GM12878 (cell line): ENCODE results near the gene TBX4. TPM values are rescaled to one million over a fixed set of nuclear protein-coding genes. Genes with fewer than 3 reads are reported as not detected.
A peak's percentile ranks its signal among the peaks of the same experiment; 100 is the strongest.

ENCODE experiments used
- ATAC-seq: fragments of 200-7000 bp; cut with Tn5 transposase; 3 replicates; pipeline ENCODE4 v1.9.1; 2020; ENCODE audit warnings: mild to moderate bottlenecking, moderate library complexity
- BruUV-seq: library from RNA; stranded (reverse); fragments of 400-500 nt; replicated peaks from 2 replicates; lab custom pipeline; 2021; lab: Mats Ljungman, UMichigan
- CTCF ChIA-PET: fragments of 300-600 bp; sonication (Branson Sonifier 250); formaldehyde crosslinking; extraction: SDS; loops from one replicate; lab custom pipeline; 2021; ENCODE audit warnings: inconsistent platforms; lab: Yijun Ruan, JAX
- POLR2A ChIA-PET: fragments of 350-600 bp; formaldehyde crosslinking; extraction: SDS; loops from one replicate; lab custom pipeline; 2021; ENCODE audit warnings: inconsistent platforms; lab: Charles Lee
- RAD21 ChIA-PET: fragments of 300-600 bp; sonication (Branson Sonifier 250); formaldehyde crosslinking; loops from one replicate; lab custom pipeline; 2023; ENCODE audit warnings: antibody characterized with exemption; ENCODE audit not compliant: unreplicated experiment; lab: Charles Lee
- SMC1A ChIA-PET: fragments of 300-600 bp; sonication (Branson Sonifier 250); formaldehyde crosslinking; loops from one replicate; lab custom pipeline; 2023; ENCODE audit not compliant: unreplicated experiment, uncharacterized antibody; lab: Charles Lee
- DNase-seq: peaks from one replicate; pipeline ENCODE4 v3.0.0-alpha.2; 2011; ENCODE audit warnings: low read depth, low spot score
- FAIRE-seq: peaks from 3 replicates; lab custom pipeline; 2011; peaks lifted over from hg19 to GRCh38; lab: Jason Lieb, UNC
- H2AFZ ChIP-seq: 2 replicates; pipeline ENCODE4 v1.6.0; 2011; ENCODE audit warnings: low read depth, low read length, control low read depth; ENCODE audit not compliant: control insufficient read depth
- H3K27ac ChIP-seq: 2 replicates; pipeline ENCODE4 v1.5.1; 2011; ENCODE audit warnings: control low read depth; ENCODE audit not compliant: control insufficient read depth, insufficient read depth
- H3K27me3 ChIP-seq, 2 experiments: replicated peaks in 1 of 2; 2 replicates each; pipeline versions ENCODE4 v1.6.0 to v1.6.1; 2011; ENCODE audit warnings: low read length in 1 of 2; ENCODE audit not compliant: control insufficient read depth in 2 of 2, insufficient read depth in 2 of 2
- H3K36me3 ChIP-seq, 2 experiments: 2 replicates each; pipeline ENCODE4 v1.5.1; 2011; ENCODE audit warnings: low read length in 1 of 2; ENCODE audit not compliant: control insufficient read depth in 2 of 2, insufficient read depth in 2 of 2
- H3K4me1 ChIP-seq: 2 replicates; pipeline ENCODE4 v1.6.1; 2011; ENCODE audit warnings: mild to moderate bottlenecking, low read length, moderate library complexity, mixed read lengths; ENCODE audit not compliant: control insufficient read depth, insufficient read depth
- H3K4me2 ChIP-seq: 2 replicates; pipeline ENCODE4 v1.6.0; 2011; ENCODE audit warnings: control low read depth; ENCODE audit not compliant: control insufficient read depth, insufficient read depth
- H3K4me3 ChIP-seq: fragments of 200-600 bp; sonication (generic); 2 replicates; pipeline ENCODE4 v1.5.1; 2016
- H3K79me2 ChIP-seq: 2 replicates; pipeline ENCODE4 v1.6.0; 2011; ENCODE audit warnings: low read length; ENCODE audit not compliant: control insufficient read depth, insufficient read depth
- H3K9ac ChIP-seq: 2 replicates; pipeline ENCODE4 v1.8.0; 2011; ENCODE audit warnings: low read length, control low read depth, mixed read lengths; ENCODE audit not compliant: control insufficient read depth, insufficient read depth
- H3K9me3 ChIP-seq: replicated peaks from 3 replicates; pipeline ENCODE4 v1.5.1; 2011; ENCODE audit warnings: mild to moderate bottlenecking, low read length; ENCODE audit not compliant: control insufficient read depth, insufficient read depth
- H4K20me1 ChIP-seq: 2 replicates; pipeline ENCODE4 v1.6.0; 2011; ENCODE audit not compliant: control insufficient read depth, insufficient read depth
- BMI1 ChIP-seq: fragments of 450-650 bp; IDR thresholded peaks from 2 replicates; pipeline ENCODE4 v1.6.1; 2016; ENCODE audit warnings: mild to moderate bottlenecking, moderate library complexity, borderline replicate concordance
- BRCA1 ChIP-seq: IDR thresholded peaks from 2 replicates; pipeline ENCODE4 v1.6.1; 2011; ENCODE audit warnings: low read depth, low read length, improper control_type of control experiment
- ELK1 ChIP-seq: IDR thresholded peaks from 2 replicates; pipeline ENCODE4 v1.6.1; 2012; ENCODE audit warnings: low read depth, low read length, improper control_type of control experiment
- EP300 ChIP-seq, 2 experiments: fragments of 150-350 bp in 1 of 2; IDR thresholded peaks; 2 replicates each; pipeline ENCODE4 v1.6.1; 2011 to 2012; ENCODE audit warnings: low read depth in 2 of 2, low read length in 2 of 2, borderline replicate concordance in 1 of 2, improper control_type of control experiment in 1 of 2, inconsistent platforms in 1 of 2; ENCODE audit not compliant: control insufficient read depth in 1 of 2
- ESRRA ChIP-seq: IDR thresholded peaks from 2 replicates; pipeline ENCODE4 v1.6.1; 2012; ENCODE audit warnings: mild to moderate bottlenecking, low read length, improper control_type of control experiment
- ETV6 ChIP-seq, 2 experiments: fragments of 450-650 bp in 1 of 2; IDR thresholded peaks in 1 of 2; conservative IDR thresholded peaks in 1 of 2; 2 replicates each; pipeline ENCODE4 v1.6.1; 2014; ENCODE audit warnings: antibody characterized with exemption in 1 of 2, borderline replicate concordance in 1 of 2, low read depth in 1 of 2, mild to moderate bottlenecking in 1 of 2, moderate library complexity in 1 of 2
- IKZF2 ChIP-seq, 2 experiments: fragments of 450-650 bp; IDR thresholded peaks; 2 replicates each; pipeline ENCODE4 v1.6.1; 2017; ENCODE audit warnings: mild to moderate bottlenecking in 2 of 2, moderate library complexity in 2 of 2
- MXI1 ChIP-seq: fragments of 150-350 bp; IDR thresholded peaks from 2 replicates; pipeline ENCODE4 v1.6.1; 2011; ENCODE audit warnings: low read depth, mild to moderate bottlenecking, inconsistent platforms, low read length, improper control_type of control experiment
- MYC ChIP-seq: IDR thresholded peaks from 2 replicates; pipeline ENCODE4 v1.6.1; 2011; ENCODE audit warnings: mild to moderate bottlenecking, low read length, moderate library complexity, inconsistent platforms; ENCODE audit not compliant: insufficient read depth, insufficient replicate concordance, insufficient read length, severe bottlenecking
- NFXL1 ChIP-seq: fragments of 450-650 bp; IDR thresholded peaks from 2 replicates; pipeline ENCODE4 v1.6.1; 2017; ENCODE audit warnings: antibody characterized with exemption, mild to moderate bottlenecking, borderline replicate concordance
- RB1 ChIP-seq: fragments of 450-650 bp; formaldehyde crosslinking; IDR thresholded peaks from 2 replicates; pipeline ENCODE4 v1.6.1; 2017; ENCODE audit warnings: mild to moderate bottlenecking, borderline replicate concordance
- REST ChIP-seq: IDR thresholded peaks from 2 replicates; pipeline ENCODE4 v1.6.1; 2012; ENCODE audit warnings: mild to moderate bottlenecking, low read depth, low read length
- ZBED1 ChIP-seq: IDR thresholded peaks from 2 replicates; pipeline ENCODE4 v1.6.1; 2016; ENCODE audit warnings: borderline replicate concordance
- ZNF217 ChIP-seq: fragments of 450-650 bp; IDR thresholded peaks from 2 replicates; pipeline ENCODE4 v1.6.1; 2017; ENCODE audit warnings: antibody characterized with exemption, mild to moderate bottlenecking
- WGBS: methylation state at CpG from one replicate; pipeline ENCODE4 v1.1.6; 2016; ENCODE audit warnings: low lambda C conversion rate; ENCODE audit not compliant: insufficient replicate concordance, insufficient coverage; ENCODE audit errors: missing lambda C conversion rate; 5-methylcytosine and 5-hydroxymethylcytosine counted together
- in situ Hi-C: fragments of 300-500 bp; cut with MboI; formaldehyde crosslinking; loops from 9 replicates; pipeline ENCODE4 v1.14.3; 2018; ENCODE audit warnings: mixed read lengths
- intact Hi-C: fragments of 100-400 bp; cut with micrococcal nuclease; formaldehyde crosslinking; loops from one replicate; pipeline ENCODE4 v1.14.2; 2022; ENCODE audit not compliant: unreplicated experiment
- polyA plus RNA-seq, 11 experiments: library from polyadenylated mRNA; depleted of rRNA in 4 of 11; unstranded in 6 of 11; stranded (reverse) in 5 of 11; fragments of >200 nt; fragmentation: Nextera tagmentation in 4 of 11; fragmentation: Illumina TruSeq in 1 of 11; extraction: Ambion mirVana in 4 of 11; extraction: Trizol in 1 of 11; gene quantifications; 1 replicate in 1 of 11; 2 replicates in 10 of 11; pipeline versions ENCODE4 v1.2.1 to v1.2.3, GENCODE V29; 2011 to 2016; ENCODE audit warnings: inconsistent platforms in 2 of 11, missing spikeins in 2 of 11, low read depth in 1 of 11
- total RNA-seq, 4 experiments: library from RNA; depleted of rRNA in 3 of 4; stranded (reverse); fragments of >200 nt in 3 of 4; fragmentation: Illumina TruSeq in 1 of 4; extraction: Trizol in 1 of 4; gene quantifications; 2 replicates each; pipeline versions ENCODE4 v1.2.1 to v1.2.3, GENCODE V29; 2013 to 2021

The TBX4 gene
- total and polyA plus RNA-seq, 10 of the 15 experiments (the other 5 are each of a cell fraction or from before 2014, with no cell fraction given) = 0.01 TPM; not detected in 9

DNA sequence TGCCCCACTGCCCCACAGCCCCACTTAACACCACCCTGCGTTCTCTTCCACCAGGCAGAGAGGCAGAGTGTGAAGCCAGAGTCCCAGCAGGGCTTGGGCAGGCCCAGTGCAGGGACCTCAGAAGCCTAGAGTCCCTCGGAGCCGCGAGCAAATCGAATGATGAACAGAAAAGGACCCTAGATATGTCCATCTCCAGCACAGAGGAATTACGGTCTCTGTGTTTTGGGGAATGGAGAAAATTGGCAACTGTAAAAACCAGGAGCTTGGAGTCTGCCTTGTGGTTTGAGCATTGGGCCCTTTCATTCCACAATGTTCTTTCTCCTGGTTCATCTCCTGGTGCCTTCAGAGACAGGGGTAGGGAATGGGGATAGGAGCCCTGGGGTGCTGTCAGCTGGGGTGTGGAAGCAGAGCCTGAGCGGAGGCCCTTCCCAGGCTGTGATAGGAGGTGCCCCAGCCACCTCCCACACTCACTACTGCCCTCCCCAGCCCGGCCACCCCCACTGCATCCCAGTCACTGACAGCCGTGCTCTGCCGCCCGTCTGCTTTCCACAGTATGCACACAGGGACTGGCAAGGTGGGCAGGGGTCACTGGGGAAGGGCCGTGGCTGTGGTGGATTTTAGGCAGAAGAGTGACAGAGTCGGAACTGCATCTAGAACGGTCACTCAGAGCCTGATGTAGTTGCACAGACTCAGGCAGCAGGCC lies 26.7 kb downstream of the TBX4 start:
- H3K9ac ChIP-seq = no peak overlapping the region
- no peaks in the 10 kb centered on the region for H3K4me1 ChIP-seq
- H2AFZ ChIP-seq = no peak overlapping the region
- no peaks in the 10 kb centered on the region for H3K79me2 ChIP-seq
- no peaks in the 10 kb centered on the region for H4K20me1 ChIP-seq
- FAIRE-seq = no peak
- ChIA-PET SMC1A (no interaction called here), CTCF (no interaction called here), POLR2A (no interaction called here)
- peaks cover 0 to 4% of the 10 kb centered on the region in 2 experiments; a peak in 2 of 4 replicates for H3K27me3 ChIP-seq
- H3K27ac ChIP-seq = no peak overlapping the region
- ATAC-seq = no peak
- H3K9me3 ChIP-seq = no peaks in the 10 kb centered on the region
- no peak overlapping the region for H3K4me3 ChIP-seq
- in situ Hi-C loops = no loop called here
- WGBS = 52% methylated on average over 14 of the region's 14 CpGs
- no peak overlapping the region for H3K4me2 ChIP-seq
- no peaks in the 10 kb centered on the region for H3K36me3 ChIP-seq
- TF ChIP-seq EP300 (IDR thresholded peaks at IDR 0.05; ENCODE audit: borderline replicate concordance in 1 of 2, control insufficient read depth in 1 of 2, low read depth in 2 of 2, low read length in 2 of 2) (no peak), IKZF2 (IDR thresholded peaks at IDR 0.05) (no peak), NFXL1 (0 out of 2 replicates have a peak, but pooled peaks have one; percentile 28), MXI1 (no peak), BMI1 (no peak), BRCA1 (no peak), ZBED1 (no peak), ELK1 (no peak), ZNF217 (no peak), MYC (no peak), ESRRA (no peak), ETV6 (conservative IDR thresholded peaks at IDR 0.05 in 1 of 2, IDR thresholded peaks at IDR 0.05 in 1 of 2; ENCODE audit: borderline replicate concordance in 1 of 2, low read depth in 1 of 2) (0 out of 4 replicates have a peak, but pooled peaks of 1 of the 2 experiments have one; percentile 56), REST (no peak), RB1 (no peak)
- TF ChIP-seq, all 136 proteins: peak for 2
- RAD21 ChIA-PET = no interaction called here
- DNase-seq = no peak
- BruUV-seq = no TSS peak
- intact Hi-C loops = no loop called here
